Measurements from ENCODE around the gene USP30.

USP30 gene

DNA sequence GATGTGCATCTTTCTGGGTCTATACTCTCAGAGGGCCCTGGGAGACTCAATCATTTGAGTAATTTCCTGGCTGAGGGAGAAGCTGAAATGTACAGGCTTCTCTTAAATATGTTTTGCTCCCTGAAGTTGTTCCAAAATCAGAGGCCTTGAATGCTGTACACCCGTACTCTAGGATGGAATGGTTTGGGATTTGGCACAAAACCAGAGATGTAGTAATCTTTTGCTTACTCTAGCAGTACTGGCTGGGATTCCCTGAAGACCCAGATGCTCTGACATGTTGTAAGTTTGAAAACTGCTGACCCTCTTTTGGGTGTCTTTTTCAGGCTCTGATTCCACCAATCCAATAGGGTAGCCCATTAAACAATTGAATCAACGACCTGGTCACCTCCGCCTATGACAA lies 74.4 kb downstream of the USP30 start:
- H3K79me2 ChIP-seq (ENCODE audit: insufficient read depth, low read length) = no peaks in the 10 kb centered on the region

GRCh38 chr12:109127533-109128242 lies 75.3 kb downstream of the USP30 start:
- no peak overlapping the region for H3K4me3 ChIP-seq (ENCODE audit: low read length, poor library complexity, severe bottlenecking)
- no peaks in the 10 kb centered on the region for H3K9me3 ChIP-seq (ENCODE audit: insufficient read depth, low read depth, low read length)
- no peak overlapping the region for H2AFZ ChIP-seq (ENCODE audit: low read length)
- H4K20me1 ChIP-seq (ENCODE audit: insufficient read depth, low read length, poor library complexity, severe bottlenecking) = no peaks in the 10 kb centered on the region
- no peaks in the 10 kb centered on the region for H3K27me3 ChIP-seq (ENCODE audit: insufficient read depth, low read length, poor library complexity, severe bottlenecking)
- no peak for TF ChIP-seq CTCF (conservative IDR thresholded peaks at IDR 0.05; ENCODE audit: low read length)
- no peak for TF ChIP-seq EZH2phosphoT487 (IDR thresholded peaks at IDR 0.05; ENCODE audit: borderline replicate concordance)
- no peak overlapping the region for H3K4me2 ChIP-seq (ENCODE audit: low read depth, low read length, poor library complexity, severe bottlenecking)
- H3K4me1 ChIP-seq (ENCODE audit: insufficient read depth, low read length, poor library complexity, severe bottlenecking) = no peaks in the 10 kb centered on the region
- H3K36me3 ChIP-seq (ENCODE audit: insufficient read depth, low read length) = no peaks in the 10 kb centered on the region
- H3K9me2 ChIP-seq (replicated peaks; ENCODE audit: low read depth, low read length) = no peaks in the 10 kb centered on the region
- H3K9ac ChIP-seq (ENCODE audit: low read depth, low read length, poor library complexity, severe bottlenecking) = no peak overlapping the region
- no peaks in the 10 kb centered on the region for H3K79me2 ChIP-seq (ENCODE audit: insufficient read depth, low read length)
- H3F3A ChIP-seq (ENCODE audit: low read depth) = no peaks in the 10 kb centered on the region

More for the DNA sequence above, 74.4 kb downstream of the USP30 start:
- Histone ChIP-seq H3K9me2 (replicated peaks; ENCODE audit: low read depth, low read length) (no peaks in the 10 kb centered on the region), H4K20me1 (ENCODE audit: insufficient read depth, low read length, poor library complexity, severe bottlenecking) (no peaks in the 10 kb centered on the region), H3K4me3 (ENCODE audit: low read length, poor library complexity, severe bottlenecking) (no peak overlapping the region), H2AFZ (ENCODE audit: low read length) (no peak overlapping the region), H3K9me3 (ENCODE audit: insufficient read depth, low read depth, low read length) (no peaks in the 10 kb centered on the region), H3K4me1 (ENCODE audit: insufficient read depth, low read length, poor library complexity, severe bottlenecking) (no peaks in the 10 kb centered on the region), H3F3A (ENCODE audit: low read depth) (no peaks in the 10 kb centered on the region), H3K27me3 (ENCODE audit: insufficient read depth, low read length, poor library complexity, severe bottlenecking) (no peaks in the 10 kb centered on the region), H3K4me2 (ENCODE audit: low read depth, low read length, poor library complexity, severe bottlenecking) (no peak overlapping the region), H3K9ac (ENCODE audit: low read depth, low read length, poor library complexity, severe bottlenecking) (no peak overlapping the region), H3K36me3 (ENCODE audit: insufficient read depth, low read length) (no peaks in the 10 kb centered on the region)
- no peak for TF ChIP-seq EZH2phosphoT487 (IDR thresholded peaks at IDR 0.05; ENCODE audit: borderline replicate concordance)
- no peak for TF ChIP-seq CTCF (conservative IDR thresholded peaks at IDR 0.05; ENCODE audit: low read length)

DNA sequence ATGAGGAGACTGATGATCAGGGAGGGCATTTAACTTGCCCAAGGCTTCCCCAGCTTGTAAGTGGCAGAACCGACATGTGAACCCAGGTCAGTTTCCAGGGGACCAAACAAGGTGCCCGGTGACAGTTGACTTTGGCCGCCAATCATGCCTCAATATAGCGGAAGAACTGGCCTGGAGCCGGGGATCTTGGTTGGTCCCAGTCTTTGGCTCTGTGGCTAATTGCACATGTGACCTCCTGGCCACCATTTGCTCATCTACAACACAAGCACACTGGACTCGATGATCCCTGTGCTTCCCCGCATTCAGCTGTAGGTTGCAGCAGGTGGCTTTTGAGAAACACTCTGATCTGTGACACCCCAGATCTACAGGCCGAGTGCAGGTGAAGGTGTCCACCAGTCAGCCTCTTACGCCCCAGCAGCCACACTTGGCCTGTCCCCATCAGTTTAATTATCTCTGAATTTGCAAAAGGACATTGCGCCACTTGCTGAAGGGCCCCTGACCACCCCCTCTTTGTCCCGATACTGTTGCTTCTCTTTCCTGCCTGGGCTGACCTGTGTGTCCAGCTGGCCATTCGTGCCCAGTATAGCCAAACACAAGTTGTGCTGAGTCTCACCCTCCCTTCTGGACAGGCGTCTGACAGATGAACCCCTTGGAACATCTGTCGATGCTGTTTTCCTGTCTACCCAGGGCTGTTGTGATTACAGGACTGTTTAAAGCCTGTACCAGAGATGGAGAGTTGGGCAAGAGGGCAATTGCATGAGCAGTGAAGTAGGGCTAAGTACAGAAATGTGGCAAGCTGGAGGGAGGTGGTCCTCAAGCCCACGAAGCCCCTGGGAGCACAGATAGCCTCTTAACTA lies 78.1 kb downstream of the USP30 start:
- H3K9me2 ChIP-seq (replicated peaks; ENCODE audit: low read depth, low read length) = no peaks in the 10 kb centered on the region
- H3F3A ChIP-seq (ENCODE audit: low read depth) = no peaks in the 10 kb centered on the region
- no peaks in the 10 kb centered on the region for H3K9me3 ChIP-seq (ENCODE audit: insufficient read depth, low read depth, low read length)
- H3K4me2 ChIP-seq (ENCODE audit: low read depth, low read length, poor library complexity, severe bottlenecking) = no peak overlapping the region
- H3K79me2 ChIP-seq (ENCODE audit: insufficient read depth, low read length) = no peaks in the 10 kb centered on the region
- TF ChIP-seq CTCF (conservative IDR thresholded peaks at IDR 0.05; ENCODE audit: low read length) (no peak), EZH2phosphoT487 (IDR thresholded peaks at IDR 0.05; ENCODE audit: borderline replicate concordance) (no peak)
- no peaks in the 10 kb centered on the region for H3K36me3 ChIP-seq (ENCODE audit: insufficient read depth, low read length)
- no peaks in the 10 kb centered on the region for H3K27me3 ChIP-seq (ENCODE audit: insufficient read depth, low read length, poor library complexity, severe bottlenecking)
- H3K4me3 ChIP-seq (ENCODE audit: low read length, poor library complexity, severe bottlenecking) = no peak overlapping the region
- H2AFZ ChIP-seq (ENCODE audit: low read length) = no peak overlapping the region
- no peaks in the 10 kb centered on the region for H3K4me1 ChIP-seq (ENCODE audit: insufficient read depth, low read length, poor library complexity, severe bottlenecking)
- H4K20me1 ChIP-seq (ENCODE audit: insufficient read depth, low read length, poor library complexity, severe bottlenecking) = no peaks in the 10 kb centered on the region
- H3K9ac ChIP-seq (ENCODE audit: low read depth, low read length, poor library complexity, severe bottlenecking) = no peak overlapping the region

Measured in Loucy (cell line).